Stimulated activated CD8-positive, alpha-beta memory T cell treated with anti-CD3 and anti-CD28 coated beads, Interleukin-15, amount 100 ng/mL, for 1 hour (primary cell): ENCODE measurements around the gene ZNF611.
"Not testable (repeated sequence)": the region's sequence is repeated elsewhere in the genome, so short reads cannot be mapped to it uniquely, and the experiment has no call there.

Experiments
- DNase-seq: peaks from one replicate; pipeline ENCODE4 v3.0.0-alpha.2; 2020; ENCODE audit warnings: low read depth

The ZNF611 gene

GRCh38 chr19:52716522-52716921 is 18.3 kb downstream of the ZNF611 start:
- no peak for DNase-seq

DNA sequence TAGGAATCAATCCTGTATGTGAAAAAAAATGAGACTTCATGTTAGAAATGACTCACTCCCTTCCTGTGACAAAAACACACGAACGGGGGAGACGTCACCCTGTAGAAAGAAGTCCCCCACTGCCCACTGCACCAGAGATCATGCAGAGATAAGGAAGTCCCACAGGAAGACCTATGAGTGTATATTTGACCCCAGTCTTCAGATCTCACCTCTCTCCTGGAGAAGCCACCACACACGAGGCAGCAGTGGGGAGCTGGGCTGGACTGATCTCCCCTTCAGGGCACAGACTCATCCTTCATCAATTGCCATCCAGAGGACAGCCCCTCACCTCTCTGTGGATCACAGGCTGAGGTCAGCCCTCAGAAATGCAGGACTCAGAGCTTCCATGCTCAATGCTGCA is 18.9 kb downstream of the ZNF611 start:
- not testable (repeated sequence) for DNase-seq

DNA sequence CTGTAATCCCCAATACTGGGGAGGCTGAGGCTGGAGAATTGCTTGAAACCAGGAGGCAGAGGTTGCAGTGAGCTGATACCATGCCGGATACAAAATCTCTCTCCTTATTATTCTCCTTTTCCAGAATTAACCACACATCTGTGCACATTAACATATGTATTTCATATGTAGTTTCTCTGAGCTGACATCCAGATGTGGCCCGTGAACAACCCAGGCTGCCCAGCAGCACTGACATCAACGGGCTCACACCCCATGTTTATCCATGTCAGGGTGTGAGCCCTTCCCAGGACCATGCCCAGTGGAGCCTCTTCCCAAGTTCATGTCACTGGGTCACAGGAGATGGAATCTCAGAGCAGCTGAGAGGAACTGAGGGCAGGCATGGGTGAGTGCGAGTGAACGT is 19.5 kb downstream of the ZNF611 start:
- DNase-seq, result not testable (repeated sequence)

GRCh38 chr19:52713051-52713450 is 21.8 kb downstream of the ZNF611 start:
- not testable (repeated sequence) for DNase-seq

DNA sequence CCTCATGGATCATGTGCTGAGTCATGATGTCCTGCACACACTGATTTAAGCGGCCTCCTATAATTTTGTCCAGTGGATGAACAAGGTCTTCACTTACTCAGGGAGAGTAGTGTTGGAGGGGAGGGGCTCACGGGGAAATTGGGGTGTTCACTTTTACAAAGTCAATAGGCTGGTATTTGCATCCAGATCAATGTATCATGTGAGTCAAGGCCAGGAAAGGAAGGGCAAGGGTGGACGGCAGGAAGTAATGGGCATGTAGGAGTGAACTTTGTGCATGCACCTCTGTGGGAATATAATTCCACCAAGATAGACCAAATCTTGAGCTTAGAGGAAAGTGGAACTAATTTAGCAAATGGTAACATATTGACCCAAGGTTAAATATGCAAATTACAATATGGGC is 23.2 kb downstream of the ZNF611 start:
- DNase-seq, result not testable (repeated sequence)

DNA sequence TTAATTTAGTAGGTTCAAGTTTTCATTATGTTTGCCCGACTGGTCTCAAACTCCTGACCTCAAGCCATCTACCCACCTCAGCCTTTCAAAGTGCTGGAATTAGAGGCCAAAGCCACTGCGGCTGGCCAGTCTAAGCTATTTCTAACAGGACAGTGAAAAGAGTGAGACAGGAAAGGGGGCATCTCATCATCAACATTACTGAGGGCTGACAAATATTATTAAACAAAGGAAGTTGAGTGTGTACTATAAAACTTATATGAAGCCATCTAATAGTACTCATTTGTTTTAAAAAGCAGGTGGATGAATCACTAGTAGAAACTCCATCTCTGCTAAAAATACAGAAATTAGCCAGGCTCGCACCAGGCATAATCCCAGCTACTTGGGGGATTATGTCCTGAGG is 24.3 kb downstream of the ZNF611 start:
- no peak for DNase-seq

DNA sequence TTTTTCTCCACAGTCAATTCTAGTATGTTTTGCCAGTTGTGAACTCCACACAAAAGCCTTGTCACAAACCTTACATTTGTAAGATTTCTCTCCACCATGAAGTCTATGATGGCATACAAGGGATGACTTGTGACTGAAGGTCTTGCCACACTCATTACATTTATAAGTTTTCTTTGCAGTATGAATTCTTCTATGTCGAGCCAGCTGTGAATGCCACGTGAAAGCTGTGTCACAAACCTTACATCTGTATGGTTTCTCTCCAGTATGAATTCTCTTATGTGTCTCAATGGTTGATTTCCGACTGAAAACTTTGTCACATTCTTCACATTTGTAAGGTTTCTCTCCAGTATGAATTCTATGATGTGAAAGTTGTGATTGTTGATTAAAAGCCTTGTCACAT is 29.2 kb downstream of the ZNF611 start:
- not testable (repeated sequence) for DNase-seq

DNA sequence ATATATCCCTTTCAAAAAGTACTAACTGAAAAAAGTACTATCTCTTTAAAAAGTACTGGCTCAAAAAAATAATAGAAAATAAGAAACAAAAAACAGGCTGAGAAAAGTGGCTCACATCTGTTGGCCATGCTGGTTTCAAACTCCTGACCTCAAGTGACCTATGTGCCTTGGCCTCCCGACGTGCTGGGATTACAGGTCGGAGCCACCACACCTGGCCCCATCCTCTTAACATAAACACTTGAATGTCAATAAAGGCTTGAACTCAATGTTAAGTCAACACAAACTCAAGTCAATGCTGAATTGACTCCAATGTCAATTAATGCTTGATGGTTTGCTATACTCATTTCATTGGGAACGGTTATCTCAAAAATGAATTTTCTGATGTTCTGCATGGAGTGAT is 30.9 kb downstream of the ZNF611 start:
- DNase-seq, result no peak

DNA sequence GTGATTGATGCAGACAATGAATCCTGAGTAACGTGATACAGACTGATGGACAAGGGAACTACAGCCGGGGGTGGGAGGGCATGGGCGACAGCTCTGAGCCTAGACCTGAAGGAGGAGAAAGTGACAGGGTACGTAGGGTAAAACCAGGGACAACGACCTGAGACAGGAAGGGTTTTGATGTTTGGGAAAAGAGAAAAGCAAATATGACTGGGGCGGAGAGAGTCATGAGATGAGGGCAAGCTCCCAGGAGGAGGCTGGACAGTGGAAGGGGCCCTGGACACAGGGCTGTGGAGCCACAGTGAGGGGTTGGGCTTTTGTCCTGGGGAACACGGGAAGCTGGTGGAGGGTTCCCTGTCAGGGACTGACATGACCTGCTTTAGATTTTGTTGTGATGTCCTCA is 34.2 kb downstream of the ZNF611 start:
- DNase-seq, result no peak

- DNase-seq, result not testable (repeated sequence)
These were observed 35.3 kb downstream of the ZNF611 start for GRCh38 chr19:52699555-52699954.

GRCh38 chr19:52695996-52696395 is 38.8 kb downstream of the ZNF611 start:
- no peak for DNase-seq

GRCh38 chr19:52694921-52695320 is 39.9 kb downstream of the ZNF611 start:
- no peak for DNase-seq

DNA sequence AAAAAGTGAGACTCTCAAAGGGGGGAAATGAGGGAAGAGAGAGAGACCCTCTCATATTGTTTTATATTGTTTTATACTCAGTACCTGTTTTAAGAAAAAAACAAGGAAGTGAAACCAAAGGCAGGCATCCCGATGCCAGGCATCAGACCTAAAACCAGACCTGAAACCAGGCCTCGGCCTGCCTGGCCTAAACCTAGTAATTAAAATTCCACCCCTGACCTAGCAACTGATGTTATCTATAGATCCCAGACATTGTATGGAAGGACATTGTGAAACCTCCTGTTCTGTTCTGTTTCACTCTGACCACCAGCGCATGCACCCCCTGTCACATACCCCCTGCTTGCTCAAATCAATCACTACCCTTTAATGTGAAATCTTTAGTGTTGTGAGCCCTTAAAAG is 40.6 kb downstream of the ZNF611 start:
- not testable (repeated sequence) for DNase-seq

DNA sequence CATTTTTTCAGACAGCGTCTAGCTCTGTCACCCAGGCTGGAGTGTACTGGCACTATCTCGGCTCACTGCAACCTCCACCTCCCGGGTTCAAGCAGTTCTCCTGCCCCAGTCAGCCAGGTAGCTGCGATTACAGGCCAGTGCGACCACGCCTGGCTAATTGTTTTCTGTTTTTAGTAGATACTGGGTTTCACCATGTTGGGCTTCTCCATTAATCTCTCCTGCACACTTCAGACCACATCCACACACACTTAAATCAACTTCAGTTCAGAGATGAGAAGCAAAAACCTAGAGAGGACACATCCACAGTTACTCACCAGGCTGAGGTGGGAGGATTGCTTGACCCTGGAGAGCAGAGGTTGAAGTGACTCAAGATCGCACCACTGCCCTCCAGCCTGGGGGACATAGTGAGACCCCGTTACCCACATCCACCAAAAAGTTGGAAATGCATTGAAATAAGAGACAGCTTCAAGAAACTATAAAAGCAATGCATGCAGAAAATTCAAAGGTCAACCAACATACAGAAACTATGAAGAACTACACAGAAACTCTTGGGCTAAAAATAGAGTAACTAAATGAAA is 42.3 kb downstream of the ZNF611 start:
- no peak for DNase-seq

- DNase-seq, result no peak
These were observed 43.1 kb downstream of the ZNF611 start for GRCh38 chr19:52691737-52692136.

DNA sequence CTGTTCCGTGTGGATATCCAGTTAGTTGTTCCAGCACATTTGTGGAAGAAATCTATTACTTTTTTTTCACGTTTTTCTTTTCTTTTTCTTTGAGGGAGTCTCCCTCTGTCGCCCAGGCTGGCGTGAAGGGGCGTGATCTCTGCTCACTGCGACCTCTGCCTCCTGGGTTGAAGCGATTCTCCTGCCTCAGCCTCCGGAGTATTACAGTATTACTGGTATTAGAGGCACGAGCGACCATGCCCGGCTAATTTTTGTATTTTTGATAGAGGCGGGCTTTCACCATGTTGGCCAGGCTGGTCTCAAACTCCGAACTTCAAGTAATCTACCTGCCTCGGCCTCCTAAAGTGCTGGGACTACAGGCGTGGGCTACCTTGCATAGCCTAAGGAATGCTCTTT is 43.6 kb downstream of the ZNF611 start:
- no peak for DNase-seq

DNA sequence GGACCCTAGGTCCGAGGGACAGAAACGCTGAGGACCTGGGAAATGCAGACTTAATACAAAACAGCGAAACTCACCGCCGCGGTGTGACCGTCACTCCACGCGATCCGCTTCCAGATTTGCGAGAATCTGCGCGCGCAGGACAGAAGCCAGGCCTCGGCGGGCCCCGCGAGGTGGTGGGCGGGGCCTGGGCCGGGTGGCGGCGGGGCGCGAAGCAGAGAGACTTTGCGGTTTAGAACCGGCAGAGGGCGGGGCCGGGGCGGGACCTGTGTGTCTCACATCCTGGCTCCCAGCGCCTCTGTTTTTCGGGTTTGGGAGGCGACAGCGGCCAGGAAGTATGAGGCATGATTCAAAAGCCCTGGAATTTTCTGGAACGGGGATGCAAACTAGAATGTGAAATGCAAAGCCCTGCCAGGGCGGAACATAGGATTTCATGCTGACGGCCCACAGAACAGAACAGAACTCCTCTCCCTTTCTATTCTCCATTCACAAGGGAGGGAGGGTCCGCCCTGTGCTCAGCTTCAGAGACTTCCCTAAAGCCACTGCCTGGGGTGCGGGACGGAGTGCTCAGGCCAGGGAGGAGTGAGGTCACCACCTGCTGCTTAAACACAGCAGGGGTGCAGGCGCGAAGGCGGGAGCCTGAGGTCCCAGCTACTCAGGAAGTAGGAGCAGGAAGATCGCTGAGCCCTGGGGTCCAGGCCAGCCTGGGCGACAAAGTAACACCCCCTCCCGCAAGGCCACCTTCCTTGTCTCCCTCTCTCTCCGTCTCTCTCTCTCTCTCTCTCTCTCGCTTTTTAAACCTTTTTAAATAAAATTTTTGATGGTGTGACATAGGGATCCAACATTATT is 44.3 kb downstream of the ZNF611 start:
- DNase-seq, result peak; percentile 89

DNA sequence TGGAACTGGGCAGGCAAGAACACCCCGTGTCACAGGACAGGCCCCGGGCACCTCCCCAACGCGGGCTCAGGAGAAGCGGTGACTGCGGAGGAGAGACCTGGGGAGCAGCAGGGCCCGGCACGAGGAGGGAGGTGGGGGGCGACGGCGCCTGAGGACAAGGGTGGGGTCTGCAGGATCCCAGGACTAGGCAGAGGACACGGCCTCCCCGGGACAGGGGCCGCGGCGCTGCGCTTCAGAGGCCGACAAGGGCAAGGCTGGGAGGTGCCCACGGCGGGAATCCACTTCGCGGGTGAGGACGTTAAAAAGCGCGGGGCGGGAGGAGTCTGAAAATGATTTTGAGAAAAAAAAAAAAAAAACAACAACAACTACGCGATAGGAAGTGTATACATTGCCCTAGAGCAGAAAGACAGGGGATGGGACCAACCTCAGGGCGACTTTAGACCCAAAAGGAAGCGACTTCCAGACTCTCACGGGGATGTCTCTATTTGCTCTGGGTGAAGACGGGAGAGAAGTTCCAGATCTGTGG is 44.9 kb downstream of the ZNF611 start:
- no peak for DNase-seq

GRCh38 chr19:52688925-52689796 is 45.7 kb downstream of the ZNF611 start:
- not testable (repeated sequence) for DNase-seq

- no peak for DNase-seq
These were observed 46.5 kb downstream of the ZNF611 start for GRCh38 chr19:52688335-52688734.

- no peak for DNase-seq
These were observed 47.2 kb downstream of the ZNF611 start for GRCh38 chr19:52687684-52688083.

DNA sequence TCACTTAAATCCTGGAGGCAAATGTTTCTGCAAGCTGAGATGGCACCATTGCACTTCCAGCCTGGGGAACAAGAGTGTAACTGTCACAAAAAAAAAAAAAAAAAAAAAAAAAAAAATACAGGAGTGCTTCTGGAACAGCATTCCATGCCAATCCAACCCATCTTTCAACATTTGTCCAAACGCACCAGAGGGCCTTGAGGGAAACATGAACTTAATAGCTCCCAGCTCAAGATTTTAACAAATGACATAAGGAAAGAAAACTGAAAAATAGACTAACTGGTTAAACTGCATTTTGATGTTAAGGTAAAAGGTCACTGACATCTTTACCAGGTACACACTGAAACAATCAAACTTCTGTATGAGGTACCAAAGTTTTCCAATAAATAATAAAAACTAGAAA is 49.0 kb downstream of the ZNF611 start:
- no peak for DNase-seq
